Esophagus muscularis mucosa (tissue), 4 donors: ENCODE data around the gene GPR78. TPM values are rescaled to one million over a fixed set of nuclear protein-coding genes. Genes with fewer than 3 reads are reported as not detected.
"Not testable (repeated sequence)": the region's sequence is repeated elsewhere in the genome, so short reads cannot be mapped to it uniquely, and the experiment has no call there.

Source experiments
- DNase-seq: peaks from one replicate; pipeline ENCODE4 v3.0.0-alpha.2; 2017; ENCODE audit errors: extremely low spot score
- H3K27ac ChIP-seq, 4 donors: fragments of 200-600 bp; sonication (generic); replicated peaks in 1 of 4; 1 replicate in 3 of 4; 2 replicates in 1 of 4; pipeline ENCODE4 v1.5.1; 2016 to 2019; ENCODE audit warnings: mild to moderate bottlenecking in 1 of 4
- H3K27me3 ChIP-seq, 4 donors: fragments of 200-600 bp; sonication (generic); one replicate each; pipeline versions ENCODE4 v1.5.1 to v1.6.0; 2016 to 2019
- H3K36me3 ChIP-seq, 4 donors: fragments of 200-600 bp; sonication (generic); one replicate each; pipeline ENCODE4 v1.5.1; 2016 to 2019
- H3K4me1 ChIP-seq, 4 donors: fragments of 200-600 bp; sonication (generic); one replicate each; pipeline ENCODE4 v1.5.1; 2016 to 2019
- H3K4me3 ChIP-seq, 4 donors: fragments of 200-600 bp; sonication (generic); 1 replicate in 2 of 4; 2 replicates in 2 of 4; pipeline ENCODE4 v1.5.1; 2016 to 2019; ENCODE audit warnings: mild to moderate bottlenecking in 4 of 4, moderate library complexity in 1 of 4
- H3K9me3 ChIP-seq, 4 donors: fragments of 200-600 bp; sonication (generic); 1 replicate in 3 of 4; 2 replicates in 1 of 4; pipeline ENCODE4 v1.5.1; 2016 to 2019
- EP300 ChIP-seq: sonication (generic); formaldehyde crosslinking; IDR thresholded peaks from one replicate; pipeline ENCODE4 v1.6.1; 2017; ENCODE audit warnings: antibody characterized with exemption
- POLR2A ChIP-seq: fragments of 450-650 bp; IDR thresholded peaks from one replicate; pipeline ENCODE4 v1.6.1; 2017; ENCODE audit warnings: antibody characterized with exemption, moderate library complexity, mild to moderate bottlenecking, low read depth
- POLR2AphosphoS5 ChIP-seq, 2 donors: sonication (generic); formaldehyde crosslinking; IDR thresholded peaks; one replicate each; pipeline ENCODE4 v1.6.1; 2017; ENCODE audit warnings: antibody characterized with exemption in 2 of 2
- WGBS: methylation state at CpG from one replicate; pipeline ENCODE4 v1.1.5; 2018; 5-methylcytosine and 5-hydroxymethylcytosine counted together
- intact Hi-C: fragments of 100-400 bp; cut with DNase I; formaldehyde crosslinking; loops from one replicate; pipeline ENCODE4 v1.15.1; 2023
- total RNA-seq, 4 donors: library from RNA; depleted of rRNA; stranded (reverse); fragments of >200 nt; gene quantifications; one replicate each; pipeline versions ENCODE4 v1.1.0 to v1.2.1, GENCODE V29; 2016
- TF ChIP-seq, protein P1 (sequence below), 3 experiments: fragments of 200-600 bp in 2 of 3; fragments of 450-650 bp in 1 of 3; sonication (generic) in 2 of 3; IDR thresholded peaks; one replicate each; pipeline ENCODE4 v1.5.1; 2017 to 2019; ENCODE audit warnings: antibody characterized with exemption in 3 of 3, mild to moderate bottlenecking in 2 of 3, moderate library complexity in 1 of 3

GPR78 gene
- total RNA-seq, 4 donors from 2014 or later, result not detected

DNA sequence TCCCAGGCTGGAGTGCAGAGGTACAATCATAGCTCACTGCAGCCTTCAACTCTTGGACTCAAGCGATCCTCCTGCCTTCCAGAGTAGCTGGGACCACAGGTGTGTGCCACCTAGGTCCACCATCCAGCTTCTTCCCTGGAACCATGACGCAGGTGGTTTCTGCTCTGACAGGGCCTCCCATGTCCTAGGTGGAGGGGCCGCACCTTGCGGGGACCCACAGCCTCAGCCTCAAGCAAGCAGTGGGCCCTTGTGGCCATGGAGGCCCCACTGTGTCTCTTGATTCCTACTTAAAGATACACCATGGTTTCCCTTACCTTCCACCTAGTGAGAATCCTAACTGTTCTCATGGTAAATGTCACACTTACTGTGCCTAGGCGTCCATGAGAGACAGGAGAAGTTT, 6.9 kb upstream of the GPR78 start:
- Histone ChIP-seq H3K27me3 (peaks cover 0 to 17% (median 0%) of the 10 kb centered on the region in 4 donors), H3K27ac (no peak overlapping the region), H3K9me3 (no peaks in the 10 kb centered on the region), H3K4me3 (no peak overlapping the region), H3K4me1 (no peaks in the 10 kb centered on the region), H3K36me3 (no peaks in the 10 kb centered on the region)
- DNase-seq, result no peak
- TF ChIP-seq EP300 (no peak), POLR2A (no peak), POLR2AphosphoS5 (IDR thresholded peaks at IDR 0.05) (no peak)
- TF ChIP-seq, protein P1, sequence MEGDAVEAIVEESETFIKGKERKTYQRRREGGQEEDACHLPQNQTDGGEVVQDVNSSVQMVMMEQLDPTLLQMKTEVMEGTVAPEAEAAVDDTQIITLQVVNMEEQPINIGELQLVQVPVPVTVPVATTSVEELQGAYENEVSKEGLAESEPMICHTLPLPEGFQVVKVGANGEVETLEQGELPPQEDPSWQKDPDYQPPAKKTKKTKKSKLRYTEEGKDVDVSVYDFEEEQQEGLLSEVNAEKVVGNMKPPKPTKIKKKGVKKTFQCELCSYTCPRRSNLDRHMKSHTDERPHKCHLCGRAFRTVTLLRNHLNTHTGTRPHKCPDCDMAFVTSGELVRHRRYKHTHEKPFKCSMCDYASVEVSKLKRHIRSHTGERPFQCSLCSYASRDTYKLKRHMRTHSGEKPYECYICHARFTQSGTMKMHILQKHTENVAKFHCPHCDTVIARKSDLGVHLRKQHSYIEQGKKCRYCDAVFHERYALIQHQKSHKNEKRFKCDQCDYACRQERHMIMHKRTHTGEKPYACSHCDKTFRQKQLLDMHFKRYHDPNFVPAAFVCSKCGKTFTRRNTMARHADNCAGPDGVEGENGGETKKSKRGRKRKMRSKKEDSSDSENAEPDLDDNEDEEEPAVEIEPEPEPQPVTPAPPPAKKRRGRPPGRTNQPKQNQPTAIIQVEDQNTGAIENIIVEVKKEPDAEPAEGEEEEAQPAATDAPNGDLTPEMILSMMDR (IDR thresholded peaks at IDR 0.05), result no peak
- intact Hi-C loops, result no loop called here
- WGBS, result 83% methylated on average over 5 of the region's 5 CpGs

- WGBS, result 81% methylated on average over 3 of the region's 5 CpGs
- no peaks in the 10 kb centered on the region for H3K9me3 ChIP-seq
- H3K27me3 ChIP-seq, result peaks cover 0 to 32% (median 2%) of the 10 kb centered on the region in 4 donors
- intact Hi-C loops, result no loop called here
- H3K4me1 ChIP-seq, result no peaks in the 10 kb centered on the region
- no peak overlapping the region for H3K4me3 ChIP-seq
- DNase-seq, result no peak
- no peak for TF ChIP-seq EP300
- TF ChIP-seq, protein P1 (IDR thresholded peaks at IDR 0.05), result no peak
- no peak for TF ChIP-seq POLR2A
- no peak for TF ChIP-seq POLR2AphosphoS5 (IDR thresholded peaks at IDR 0.05)
- no peak overlapping the region for H3K27ac ChIP-seq
- no peaks in the 10 kb centered on the region for H3K36me3 ChIP-seq
Observed at GRCh38 chr4:8574796-8575370, 5.3 kb upstream of the GPR78 start.

DNA sequence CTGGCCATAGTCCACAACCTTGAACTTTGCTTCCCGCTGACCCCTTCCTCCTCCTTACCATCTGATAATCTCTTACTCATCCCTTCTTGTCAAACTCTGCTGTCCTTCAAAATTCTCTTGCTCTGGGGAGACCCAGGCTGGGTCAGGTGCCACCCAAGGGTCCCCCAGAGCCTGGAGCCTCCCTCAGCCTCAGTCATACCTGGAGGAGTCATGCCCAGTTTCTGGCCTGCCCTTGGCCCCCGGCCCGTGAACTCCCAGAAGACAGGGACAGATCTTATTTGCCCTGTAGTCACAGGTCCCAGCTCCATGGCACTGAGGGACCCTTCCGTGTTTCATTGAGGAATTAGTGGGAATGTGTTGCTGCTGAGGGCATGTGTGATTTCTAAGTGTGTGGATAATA, 4.7 kb upstream of the GPR78 start:
- no peak overlapping the region for H3K27ac ChIP-seq
- H3K27me3 ChIP-seq, result peaks cover 0 to 38% (median 4%) of the 10 kb centered on the region in 4 donors
- peaks cover 0 to 4% (median 1%) of the 10 kb centered on the region in 4 donors for H3K4me1 ChIP-seq
- TF ChIP-seq EP300, result no peak
- no peak for TF ChIP-seq POLR2AphosphoS5 (IDR thresholded peaks at IDR 0.05)
- TF ChIP-seq, protein P1 (IDR thresholded peaks at IDR 0.05), result no peak
- H3K9me3 ChIP-seq, result no peaks in the 10 kb centered on the region
- H3K36me3 ChIP-seq, result no peaks in the 10 kb centered on the region
- no peak for DNase-seq
- intact Hi-C loops, result no loop called here
- H3K4me3 ChIP-seq, result no peak overlapping the region
- 79% methylated on average over 4 of the region's 4 CpGs for WGBS

GRCh38 chr4:8576591-8576990, 3.6 kb upstream of the GPR78 start:
- H3K27ac ChIP-seq, H3K9me3 ChIP-seq, H3K36me3 ChIP-seq, intact Hi-C loops, DNase-seq, H3K4me3 ChIP-seq, H3K4me1 ChIP-seq: not testable (repeated sequence)
- 87% methylated on average over 5 of the region's 5 CpGs for WGBS
- H3K27me3 ChIP-seq, result peaks cover 0 to 49% (median 12%) of the 10 kb centered on the region in 4 donors

GRCh38 chr4:8577046-8577445, 3.1 kb upstream of the GPR78 start:
- H3K4me1 ChIP-seq, result peaks cover 0 to 10% (median 3%) of the 10 kb centered on the region in 4 donors
- TF ChIP-seq POLR2A (no peak), POLR2AphosphoS5 (IDR thresholded peaks at IDR 0.05) (no peak), EP300 (no peak)
- H3K36me3 ChIP-seq, result no peaks in the 10 kb centered on the region
- intact Hi-C loops, result no loop called here
- 74% methylated on average over 7 of the region's 8 CpGs for WGBS
- H3K27me3 ChIP-seq, result peaks cover 0 to 54% (median 14%) of the 10 kb centered on the region in 4 donors
- no peak overlapping the region for H3K4me3 ChIP-seq
- no peaks in the 10 kb centered on the region for H3K9me3 ChIP-seq
- DNase-seq, result no peak
- no peak overlapping the region for H3K27ac ChIP-seq

DNA sequence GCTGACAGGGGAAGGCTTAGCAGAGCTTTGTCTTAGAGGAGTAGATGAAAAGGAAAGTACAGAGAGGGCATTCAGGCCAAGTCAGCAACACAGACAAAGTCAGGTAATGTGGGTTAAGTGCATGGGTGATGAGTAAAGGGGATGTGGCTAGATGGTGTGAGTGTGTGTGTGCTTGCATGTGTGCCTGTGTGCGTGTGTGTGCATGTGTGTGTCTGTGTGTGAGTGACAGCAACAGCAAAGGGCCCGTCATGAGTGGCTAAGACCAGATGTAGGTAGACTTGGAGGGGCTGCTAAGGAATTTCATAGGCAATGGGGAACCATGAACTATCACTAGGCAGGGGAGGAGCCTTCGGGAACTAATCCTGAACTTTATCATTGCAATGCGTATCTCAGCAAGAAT, 2.2 kb upstream of the GPR78 start:
- Histone ChIP-seq H3K36me3 (no peaks in the 10 kb centered on the region), H3K4me3 (no peak overlapping the region), H3K27me3 (peaks cover 0 to 63% (median 14%) of the 10 kb centered on the region in 4 donors), H3K4me1 (peaks cover 0 to 10% (median 3%) of the 10 kb centered on the region in 4 donors), H3K9me3 (no peaks in the 10 kb centered on the region), H3K27ac (no peak overlapping the region)
- TF ChIP-seq POLR2AphosphoS5 (IDR thresholded peaks at IDR 0.05) (no peak), EP300 (no peak), POLR2A (no peak)
- TF ChIP-seq, protein P1 (IDR thresholded peaks at IDR 0.05), result no peak
- no peak for DNase-seq
- WGBS, result 77% methylated on average over 4 of the region's 4 CpGs
- intact Hi-C loops, result no loop called here
